OCI-LY1 (cell line): Measurements from ENCODE around the gene SNRPE.

Experiments used
- EZH2 ChIP-seq: fragments of 200-600 bp; sonication (generic), shearing (Covaris generic); IDR thresholded peaks from 2 replicates; pipeline ENCODE4 v1.8.0; 2017; ENCODE audit warnings: borderline replicate concordance, mixed run types, mild to moderate bottlenecking, antibody characterized with exemption, low read length, moderate library complexity, mixed read lengths
- TF ChIP-seq, protein P1 (sequence below): fragments of 200-600 bp; sonication (generic), shearing (Covaris generic); IDR thresholded peaks from 2 replicates; pipeline ENCODE4 v1.5.1; 2017; ENCODE audit warnings: mild to moderate bottlenecking, antibody characterized with exemption, low read length, moderate library complexity, mixed read lengths

DNA sequence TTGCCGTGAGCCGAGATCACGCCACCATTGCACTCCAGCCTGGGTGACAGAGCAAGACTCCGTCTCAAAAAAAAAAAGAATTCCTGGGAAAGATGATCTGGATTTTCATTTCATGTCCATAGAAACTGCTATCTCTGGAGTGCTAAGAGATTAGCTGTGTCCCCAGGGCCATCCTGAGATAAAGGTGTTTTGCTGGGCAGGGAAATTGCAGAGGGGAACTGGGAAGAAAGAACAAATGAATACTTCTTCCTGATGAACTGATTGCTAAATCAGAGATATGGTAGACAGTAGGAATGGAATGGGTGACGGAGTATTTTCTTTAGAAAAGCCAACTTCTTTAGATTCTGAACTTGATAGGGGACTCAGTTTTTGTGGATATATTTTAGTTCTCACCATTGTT is 19.2 kb downstream of the SNRPE start:
- TF ChIP-seq, protein P1, sequence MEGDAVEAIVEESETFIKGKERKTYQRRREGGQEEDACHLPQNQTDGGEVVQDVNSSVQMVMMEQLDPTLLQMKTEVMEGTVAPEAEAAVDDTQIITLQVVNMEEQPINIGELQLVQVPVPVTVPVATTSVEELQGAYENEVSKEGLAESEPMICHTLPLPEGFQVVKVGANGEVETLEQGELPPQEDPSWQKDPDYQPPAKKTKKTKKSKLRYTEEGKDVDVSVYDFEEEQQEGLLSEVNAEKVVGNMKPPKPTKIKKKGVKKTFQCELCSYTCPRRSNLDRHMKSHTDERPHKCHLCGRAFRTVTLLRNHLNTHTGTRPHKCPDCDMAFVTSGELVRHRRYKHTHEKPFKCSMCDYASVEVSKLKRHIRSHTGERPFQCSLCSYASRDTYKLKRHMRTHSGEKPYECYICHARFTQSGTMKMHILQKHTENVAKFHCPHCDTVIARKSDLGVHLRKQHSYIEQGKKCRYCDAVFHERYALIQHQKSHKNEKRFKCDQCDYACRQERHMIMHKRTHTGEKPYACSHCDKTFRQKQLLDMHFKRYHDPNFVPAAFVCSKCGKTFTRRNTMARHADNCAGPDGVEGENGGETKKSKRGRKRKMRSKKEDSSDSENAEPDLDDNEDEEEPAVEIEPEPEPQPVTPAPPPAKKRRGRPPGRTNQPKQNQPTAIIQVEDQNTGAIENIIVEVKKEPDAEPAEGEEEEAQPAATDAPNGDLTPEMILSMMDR: no peak
- TF ChIP-seq EZH2: no peak
